Inflammatory macrophage (primary cell): Measurements from ENCODE around the gene PADI3.

Experiments used
- DNase-seq, 2 donors: peaks; one replicate each; pipeline ENCODE4 v3.0.0-alpha.2; 2020 to 2022

PADI3 gene

GRCh38 chr1:17274186-17275170 is 25.6 kb downstream of the PADI3 start:
- DNase-seq: peak; percentile 47 to 58

- DNase-seq: peak; percentile 56 to 57
Observed at GRCh38 chr1:17276568-17276967, 27.7 kb downstream of the PADI3 start.

GRCh38 chr1:17277511-17278159 is 28.7 kb downstream of the PADI3 start:
- no peak for DNase-seq

- DNase-seq: no peak
Observed at GRCh38 chr1:17278996-17279830, 30.3 kb downstream of the PADI3 start.

GRCh38 chr1:17280436-17280835 is 31.5 kb downstream of the PADI3 start:
- DNase-seq: no peak

GRCh38 chr1:17280894-17281293 is 32.0 kb downstream of the PADI3 start:
- no peak for DNase-seq

GRCh38 chr1:17281775-17282181 is 32.9 kb downstream of the PADI3 start:
- DNase-seq: peak; percentile 72 to 90

- DNase-seq: no peak
Observed at GRCh38 chr1:17282836-17283235, 33.9 kb downstream of the PADI3 start.

- DNase-seq: no peak
Observed at GRCh38 chr1:17286646-17287045, 37.7 kb downstream of the PADI3 start.

GRCh38 chr1:17287130-17287776 is 38.4 kb downstream of the PADI3 start:
- DNase-seq: peak; percentile 28 to 34

GRCh38 chr1:17289721-17290120 is 40.8 kb downstream of the PADI3 start:
- DNase-seq: no peak

GRCh38 chr1:17290553-17290952 is 41.7 kb downstream of the PADI3 start:
- no peak for DNase-seq

- no peak for DNase-seq
Observed at GRCh38 chr1:17292299-17293160, 43.6 kb downstream of the PADI3 start.

- no peak for DNase-seq
Observed at GRCh38 chr1:17293681-17294425, 45.0 kb downstream of the PADI3 start.

GRCh38 chr1:17295292-17295691 is 46.4 kb downstream of the PADI3 start:
- DNase-seq: no peak

GRCh38 chr1:17296086-17296485 is 47.2 kb downstream of the PADI3 start:
- DNase-seq: no peak

- no peak for DNase-seq
Observed at GRCh38 chr1:17297991-17298390, 49.1 kb downstream of the PADI3 start.

- no peak for DNase-seq
Observed at GRCh38 chr1:17301767-17302166, 52.9 kb downstream of the PADI3 start.

- DNase-seq: peak; percentile 12 to 30
Observed at GRCh38 chr1:17304151-17304825, 55.4 kb downstream of the PADI3 start.

GRCh38 chr1:17304826-17305175 is 55.9 kb downstream of the PADI3 start:
- DNase-seq: no peak
